HL-60/S4 treated with retinoic acid at 250 ng/mL for 4 days and 3 days (cell line): ENCODE data around the gene RIMKLB.
"Not testable (repeated sequence)": the region's sequence is repeated elsewhere in the genome, so short reads cannot be mapped to it uniquely, and the experiment has no call there.

Source experiments
- in situ Hi-C: fragments of 300-500 bp; cut with MboI; formaldehyde crosslinking; loops from 2 replicates; pipeline ENCODE4 v1.7.0; 2022; ENCODE audit warnings: low sequenced_read_pairs

Gene RIMKLB

GRCh38 chr12:8810112-8810511, 112.3 kb downstream of the RIMKLB start:
- in situ Hi-C loops = not testable (repeated sequence)

DNA sequence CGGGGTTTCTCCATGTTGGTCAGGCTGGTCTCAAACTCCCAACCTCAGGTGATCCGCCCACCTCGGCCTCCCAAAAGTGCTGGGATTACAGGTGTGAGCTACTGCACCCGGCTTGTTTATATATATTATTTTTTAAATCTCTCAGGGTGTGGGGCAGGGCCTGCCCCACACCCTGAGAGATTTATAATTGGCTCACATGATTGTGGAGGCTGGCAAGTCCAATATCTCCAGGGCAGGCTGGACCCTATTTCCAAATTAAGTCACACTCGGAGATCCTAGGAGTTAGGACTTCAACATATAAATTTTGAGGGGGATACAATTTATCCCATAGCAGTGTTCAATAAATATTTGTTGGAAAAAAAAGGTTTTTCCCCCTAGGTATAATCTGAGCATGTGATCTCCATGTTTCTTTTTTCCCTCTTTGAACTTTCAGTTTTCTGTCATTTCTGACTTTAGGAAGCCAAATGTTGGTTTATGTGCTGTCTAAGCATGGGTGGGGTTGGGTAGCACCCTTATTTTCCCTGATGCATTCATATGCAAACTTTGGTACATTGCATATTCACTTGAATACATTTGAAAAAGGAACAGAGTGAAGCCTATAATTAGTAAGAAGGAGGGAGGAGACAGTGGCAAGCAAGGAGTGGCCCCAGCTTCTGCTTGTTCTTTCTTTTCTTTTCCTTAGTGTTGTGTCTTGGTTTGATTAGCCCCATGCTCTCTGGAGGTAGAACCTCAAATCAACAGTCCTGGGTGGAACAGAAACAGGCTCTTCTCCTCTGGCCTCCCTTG, 116.0 kb downstream of the RIMKLB start:
- in situ Hi-C loops = no loop called here

GRCh38 chr12:8816448-8817050, 118.8 kb downstream of the RIMKLB start:
- in situ Hi-C loops = no loop called here

GRCh38 chr12:8817856-8818255, 120.1 kb downstream of the RIMKLB start:
- in situ Hi-C loops = no loop called here

GRCh38 chr12:8818526-8818925, 120.7 kb downstream of the RIMKLB start:
- in situ Hi-C loops = no loop called here

DNA sequence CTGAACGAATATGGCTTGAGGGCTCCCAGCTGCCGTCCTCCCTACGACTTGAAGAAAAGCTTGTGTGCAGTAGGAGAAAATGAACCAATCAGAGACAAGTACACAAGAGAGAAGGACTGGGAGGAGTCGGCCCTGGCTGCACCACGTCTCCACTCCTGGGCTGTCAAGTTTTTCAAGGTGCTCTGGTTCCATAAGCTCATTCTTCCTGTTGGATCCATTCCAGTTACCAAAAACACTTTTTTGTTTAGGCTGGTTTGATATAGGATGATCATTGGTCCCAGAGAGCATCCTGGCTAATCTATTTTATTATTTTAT, 121.8 kb downstream of the RIMKLB start:
- in situ Hi-C loops = no loop called here

DNA sequence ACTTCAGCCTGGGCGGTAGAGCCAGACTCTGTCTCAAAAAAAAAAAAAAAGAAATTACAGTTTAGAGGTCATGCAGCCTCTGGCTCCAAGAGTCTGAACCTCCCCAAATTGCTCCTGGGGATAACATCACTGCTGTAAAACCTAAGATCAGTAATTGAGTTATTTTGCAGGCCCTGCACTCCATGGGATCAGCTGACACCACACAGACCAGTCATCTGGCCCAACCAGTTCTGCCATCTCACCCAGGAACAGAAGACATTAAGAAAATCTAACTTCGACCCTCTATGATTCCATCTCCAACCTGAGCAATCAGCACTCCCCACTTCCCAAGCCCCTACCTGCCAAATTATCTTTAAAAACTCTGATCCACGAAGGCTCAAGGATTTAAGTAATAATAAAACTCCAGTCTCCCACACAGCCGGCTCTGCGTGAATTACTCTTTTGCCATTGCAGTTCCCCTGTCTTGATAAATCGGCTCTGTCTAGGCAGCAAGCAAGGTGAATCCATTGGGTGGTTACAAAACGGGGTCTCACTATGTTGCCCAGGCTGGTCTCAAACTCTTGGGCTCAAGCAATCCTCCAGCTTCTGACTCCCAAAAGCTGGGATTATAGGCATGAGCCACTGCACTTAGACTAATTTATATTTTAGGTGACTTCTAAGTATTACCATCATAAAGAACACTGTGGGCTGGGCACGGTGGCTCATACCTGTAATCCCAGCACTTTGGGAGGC, 123.1 kb downstream of the RIMKLB start:
- in situ Hi-C loops = not testable (repeated sequence)

GRCh38 chr12:8821591-8821990, 123.8 kb downstream of the RIMKLB start:
- in situ Hi-C loops = no loop called here

DNA sequence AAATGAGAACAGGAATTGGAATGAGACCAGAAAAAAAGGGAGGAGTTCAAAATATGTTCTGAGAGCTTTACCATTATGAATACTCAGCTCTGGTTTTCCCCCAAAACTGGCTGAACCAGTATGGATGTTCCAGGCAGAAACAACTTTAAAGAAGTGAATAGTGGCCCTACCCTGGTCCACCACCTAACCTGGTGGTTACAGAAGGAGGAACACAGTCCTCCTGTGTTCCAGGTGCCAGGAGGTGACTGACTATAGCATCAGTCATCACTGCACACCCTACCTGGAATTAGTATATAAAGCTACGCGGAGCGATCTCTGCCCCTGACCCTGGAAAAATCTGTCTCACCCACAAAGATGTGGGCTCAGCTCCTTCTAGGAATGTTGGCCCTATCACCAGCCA, 124.5 kb downstream of the RIMKLB start, which contains the start of gene A2ML1:
Gene A2ML1 (plus strand): TSS at position 324 of the 400 bp plus-strand sequence. CDS start 31 bp downstream, at position 355.
- in situ Hi-C loops = no loop called here

DNA sequence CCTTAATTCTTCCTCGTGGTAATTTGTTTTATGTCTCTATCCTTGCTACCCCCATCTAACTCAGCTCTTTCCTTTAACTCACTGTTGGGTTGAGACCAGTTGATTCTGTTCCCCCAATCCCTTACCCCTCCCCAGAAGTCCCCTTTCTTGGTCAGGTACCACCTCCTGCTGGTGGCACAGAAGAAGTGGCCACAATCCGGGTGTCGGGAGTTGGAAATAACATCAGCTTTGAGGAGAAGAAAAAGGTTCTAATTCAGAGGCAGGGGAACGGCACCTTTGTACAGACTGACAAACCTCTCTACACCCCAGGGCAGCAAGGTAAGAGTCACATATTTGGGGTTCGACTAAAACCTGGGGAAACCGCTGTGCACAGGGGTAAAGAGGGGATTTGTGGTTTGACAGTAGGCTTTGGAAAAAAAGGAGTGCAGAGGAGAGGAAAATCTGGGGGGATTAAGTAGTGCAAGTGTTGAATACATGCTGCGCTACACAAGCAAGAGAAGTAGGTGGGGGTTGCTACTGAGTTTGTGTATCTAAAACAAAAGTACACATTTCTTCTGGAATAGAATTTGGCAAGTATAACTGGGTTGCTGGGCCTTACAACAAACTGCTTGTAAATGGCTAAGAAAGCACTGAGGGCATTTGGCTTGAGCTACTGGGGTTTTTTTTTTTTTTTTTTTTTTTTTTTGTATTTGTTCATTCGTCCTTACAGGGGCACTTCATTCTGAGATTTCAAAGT, 125.9 kb downstream of the RIMKLB start:
- in situ Hi-C loops = no loop called here

DNA sequence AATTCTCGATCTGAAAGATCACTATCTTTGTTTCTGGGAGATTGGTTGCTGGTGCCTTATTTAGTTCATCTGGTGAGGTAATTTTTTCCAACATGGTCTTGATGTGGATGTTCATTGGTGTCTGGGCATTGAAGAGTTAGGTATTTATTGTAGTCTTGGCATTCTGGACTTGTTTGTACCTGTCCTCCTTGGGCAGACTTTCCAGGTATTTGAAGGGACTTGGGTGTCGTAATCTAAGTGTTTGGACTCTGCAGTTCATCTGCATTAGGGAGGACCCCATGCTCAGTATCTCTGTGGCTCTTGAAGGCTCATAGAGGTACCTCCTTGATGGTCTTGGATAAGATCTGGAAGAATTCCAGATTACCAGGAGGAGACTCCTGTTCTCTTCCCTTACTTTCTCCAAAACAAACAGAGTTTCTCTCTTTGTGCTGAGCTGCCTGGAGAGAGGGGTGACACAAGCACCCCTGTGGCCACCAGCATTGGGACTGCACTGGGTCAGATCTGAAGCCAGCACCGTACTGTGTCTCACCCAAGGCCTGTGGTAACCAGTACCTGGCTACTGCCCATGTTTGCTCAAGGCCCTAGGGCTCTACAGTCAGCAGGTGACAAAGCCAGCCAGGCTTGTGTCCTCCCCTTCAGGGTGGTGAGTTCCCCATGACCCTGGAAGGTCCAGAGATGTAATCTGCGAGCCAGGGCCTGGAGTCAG, 129.9 kb downstream of the RIMKLB start:
- in situ Hi-C loops = no loop called here

DNA sequence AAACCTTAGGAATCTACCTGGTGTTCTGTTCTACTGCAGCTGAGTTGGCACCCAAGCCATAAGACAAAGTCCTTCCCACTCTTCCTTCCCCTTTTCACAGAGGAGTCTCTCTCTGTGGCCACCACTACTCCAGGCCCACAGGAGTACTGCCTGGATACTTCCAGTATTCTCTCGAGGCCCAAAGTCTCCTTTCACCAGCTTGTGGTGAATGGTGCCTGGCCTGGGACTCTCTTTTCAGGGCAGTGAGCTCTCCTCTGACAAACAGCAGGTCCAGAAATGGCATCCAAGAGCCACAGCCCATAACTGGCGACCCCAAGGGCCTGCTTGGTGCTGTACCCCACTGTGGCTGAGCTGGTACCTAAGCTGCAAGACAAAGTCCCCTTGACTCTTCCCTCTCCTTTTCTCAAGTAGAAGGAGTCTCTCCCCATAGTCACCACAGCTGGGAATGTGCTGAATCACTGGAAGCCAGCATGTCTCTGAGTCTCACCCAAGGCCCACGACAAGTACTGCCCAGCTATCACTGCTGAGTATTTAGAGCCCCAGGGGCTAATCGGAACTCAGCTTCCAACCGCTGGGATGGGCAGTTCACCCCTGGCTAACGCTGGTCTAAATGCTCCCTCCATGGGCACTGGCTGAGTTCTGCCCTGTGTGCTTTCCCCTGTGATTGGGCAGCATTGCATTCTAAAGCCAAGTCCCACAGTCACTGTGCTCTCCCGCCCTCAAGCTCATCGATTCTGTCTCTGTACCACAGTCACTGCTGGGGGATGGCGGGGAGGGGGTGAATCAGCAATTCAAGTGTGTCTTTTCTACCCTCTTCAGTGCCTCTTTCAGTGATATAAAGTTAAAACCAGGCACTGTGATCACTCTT, 130.7 kb downstream of the RIMKLB start:
- in situ Hi-C loops = no loop called here

- in situ Hi-C loops = no loop called here
Measured at GRCh38 chr12:8829125-8829518, 131.3 kb downstream of the RIMKLB start.

DNA sequence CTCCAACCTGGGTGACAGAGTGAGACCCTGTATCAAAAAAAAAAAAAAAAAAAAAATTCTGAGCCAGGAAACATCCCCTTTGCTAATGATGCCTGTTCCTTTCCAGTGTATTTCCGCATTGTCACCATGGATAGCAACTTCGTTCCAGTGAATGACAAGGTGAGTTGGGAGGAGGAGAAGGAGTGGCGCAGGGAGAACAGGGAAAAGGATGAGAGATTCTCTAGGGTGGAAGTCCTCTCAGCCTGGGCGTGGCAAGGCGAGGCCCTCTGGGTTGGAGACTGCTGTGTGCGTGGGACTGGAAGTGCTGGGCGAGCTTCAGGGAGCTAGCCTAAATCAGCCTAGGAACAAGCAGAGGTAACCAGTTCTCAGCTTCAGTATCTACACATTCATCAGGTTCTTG, 131.8 kb downstream of the RIMKLB start:
- in situ Hi-C loops = no loop called here

GRCh38 chr12:8831116-8831515, 133.3 kb downstream of the RIMKLB start:
- in situ Hi-C loops = no loop called here

GRCh38 chr12:8832500-8832899, 134.7 kb downstream of the RIMKLB start:
- in situ Hi-C loops = no loop called here
